HCT116 (cell line): ENCODE results near the gene CSPG4. TPM values are rescaled to one million over a fixed set of nuclear protein-coding genes. Genes with fewer than 3 reads are reported as not detected.

Source experiments
- ATAC-seq: fragments of 200-7000 bp; cut with Tn5 transposase; 2 replicates; pipeline ENCODE4 v1.9.1; 2020; ENCODE audit warnings: mild to moderate bottlenecking, moderate library complexity
- BruUV-seq: library from RNA; stranded (reverse); fragments of 400-500 nt; replicated peaks from 2 replicates; lab custom pipeline; 2021; lab: Mats Ljungman, UMichigan
- CTCF ChIA-PET: fragments of 300-600 bp; sonication (Branson Sonifier 250); formaldehyde crosslinking; loops from one replicate; lab custom pipeline; 2021; ENCODE audit warnings: antibody characterized with exemption; lab: Charles Lee
- POLR2A ChIA-PET: fragments of 300-600, 350-600 bp; sonication (Branson Sonifier 250); formaldehyde crosslinking; loops from one replicate; lab custom pipeline; 2021; ENCODE audit warnings: antibody characterized with exemption; lab: Charles Lee
- RAD21 ChIA-PET, 2 experiments: fragments of 300-600 bp; sonication (Branson Sonifier 250); formaldehyde crosslinking; loops; one replicate each; lab custom pipeline; 2023; ENCODE audit warnings: low total read pairs in 2 of 2; ENCODE audit not compliant: uncharacterized antibody in 2 of 2, unreplicated experiment in 2 of 2, low non-redundant PET in 1 of 2; lab: Charles Lee
- DNase-seq: peaks from one replicate; pipeline ENCODE4 v3.0.0-alpha.2; 2010; ENCODE audit warnings: low read depth, low spot score
- H2AFZ ChIP-seq: fragments of 200-600 bp; shearing (Covaris generic), sonication (generic); 2 replicates; pipeline ENCODE4 v1.6.1; 2017; ENCODE audit warnings: low read depth, mixed run types, mixed read lengths, antibody characterized with exemption, low read length; ENCODE audit not compliant: poor library complexity, severe bottlenecking
- H3K27ac ChIP-seq: 2 replicates; pipeline ENCODE4 v1.5.1; 2012; ENCODE audit warnings: low read depth, low read length
- H3K27me3 ChIP-seq: fragments of 200-600 bp; sonication (generic); 2 replicates; pipeline ENCODE4 v1.6.1; 2016; ENCODE audit warnings: mixed run types, low read length, mixed read lengths; ENCODE audit not compliant: insufficient read depth
- H3K36me3 ChIP-seq, 2 experiments: fragments of 200-500 bp in 1 of 2; fragments of 200-600 bp in 1 of 2; sonication (Bioruptor generic) in 1 of 2; sonication (generic) in 1 of 2; 2 replicates each; pipeline versions ENCODE4 v1.5.1 to v1.6.1; 2014 to 2016; ENCODE audit warnings: low read length in 2 of 2, inconsistent platforms in 1 of 2, mixed read lengths in 1 of 2, mixed run types in 1 of 2; ENCODE audit not compliant: insufficient read depth in 2 of 2, control insufficient read depth in 1 of 2
- H3K4me1 ChIP-seq, 2 experiments: fragments of 200-600 bp in 1 of 2; sonication (generic) in 1 of 2; 2 replicates each; pipeline versions ENCODE4 v1.5.1 to v1.6.1; 2012 to 2017; ENCODE audit warnings: low read length in 2 of 2, inconsistent platforms in 1 of 2, mild to moderate bottlenecking in 1 of 2, mixed read lengths in 1 of 2, mixed run types in 1 of 2, moderate library complexity in 1 of 2; ENCODE audit not compliant: insufficient read depth in 2 of 2, control insufficient read depth in 1 of 2
- H3K4me2 ChIP-seq: fragments of 200-600 bp; sonication (generic); 2 replicates; pipeline ENCODE4 v1.6.1; 2017; ENCODE audit warnings: mixed run types, low read length, mixed read lengths
- H3K4me3 ChIP-seq, 2 experiments: fragments of 200-600 bp in 1 of 2; sonication (generic) in 1 of 2; replicated peaks in 1 of 2; 2 replicates each; pipeline ENCODE4 v1.5.1; 2011 to 2016; ENCODE audit warnings: low read length in 2 of 2, control low read depth in 1 of 2, low read depth in 1 of 2, mild to moderate bottlenecking in 1 of 2, mixed read lengths in 1 of 2, mixed run types in 1 of 2
- H3K79me2 ChIP-seq: fragments of 200-600 bp; sonication (generic); 2 replicates; pipeline ENCODE4 v1.6.1; 2017; ENCODE audit warnings: mild to moderate bottlenecking, mixed run types, low read length, moderate library complexity, mixed read lengths; ENCODE audit not compliant: insufficient read depth
- H3K9ac ChIP-seq: fragments of 200-600 bp; sonication (generic); 2 replicates; pipeline ENCODE4 v1.6.1; 2016; ENCODE audit warnings: low read length, mixed read lengths
- H3K9me2 ChIP-seq: fragments of 200-600 bp; sonication (generic), shearing (Covaris generic); 2 replicates; pipeline ENCODE4 v1.6.1; 2017; ENCODE audit warnings: mixed run types, mild to moderate bottlenecking, moderate library complexity; ENCODE audit not compliant: insufficient read depth
- H3K9me3 ChIP-seq, 2 experiments: fragments of 200-500 bp in 1 of 2; fragments of 200-600 bp in 1 of 2; sonication (Bioruptor generic) in 1 of 2; sonication (generic) in 1 of 2; 2 replicates each; pipeline ENCODE4 v1.6.1; 2014 to 2017; ENCODE audit warnings: low read length in 2 of 2, mixed read lengths in 2 of 2, inconsistent platforms in 1 of 2, low read depth in 1 of 2, mild to moderate bottlenecking in 1 of 2, mixed run types in 1 of 2, moderate library complexity in 1 of 2; ENCODE audit not compliant: control insufficient read depth in 1 of 2, insufficient read depth in 1 of 2
- H4K20me1 ChIP-seq: fragments of 200-600 bp; sonication (generic), shearing (Covaris generic); 2 replicates; pipeline ENCODE4 v1.6.1; 2017; ENCODE audit warnings: mixed run types, mild to moderate bottlenecking, moderate library complexity; ENCODE audit not compliant: insufficient read depth
- CEBPB ChIP-seq: IDR thresholded peaks from 2 replicates; pipeline ENCODE4 v1.6.1; 2012; ENCODE audit warnings: low read depth
- CTCF ChIP-seq, 3 experiments: fragments of 200-600 bp in 1 of 3; sonication (generic) in 1 of 3; IDR thresholded peaks in 2 of 3; conservative IDR thresholded peaks in 1 of 3; 2 replicates each; pipeline ENCODE4 v1.5.1; 2012 to 2017; ENCODE audit warnings: low read depth in 2 of 3, low read length in 2 of 3, antibody characterized with exemption in 1 of 3, borderline replicate concordance in 1 of 3, control low read depth in 1 of 3, mild to moderate bottlenecking in 1 of 3, mixed read lengths in 1 of 3, mixed run types in 1 of 3, moderate library complexity in 1 of 3; ENCODE audit not compliant: insufficient read depth in 1 of 3
- JUND ChIP-seq: IDR thresholded peaks from 2 replicates; pipeline ENCODE4 v1.6.1; 2012
- intact Hi-C: fragments of 100-400 bp; cut with micrococcal nuclease; formaldehyde crosslinking; loops from 2 replicates; pipeline ENCODE4 v1.10.0; 2022
- total RNA-seq: library from RNA; stranded (reverse); gene quantifications from one replicate; pipeline ENCODE4 v1.2.1, GENCODE V29; 2021; ENCODE audit not compliant: unreplicated experiment

The CSPG4 gene
- total RNA-seq, 1 experiment from 2014 or later: 18.1 TPM

GRCh38 chr15:75640483-75641178 lies 72.0 kb downstream of the CSPG4 start:
- H3K27me3 ChIP-seq: no peaks in the 10 kb centered on the region
- peak overlapping the region; percentile 98 for H3K4me2 ChIP-seq
- H3K79me2 ChIP-seq: peaks cover 36% of the 10 kb centered on the region
- peak overlapping the region; percentile 98 for H3K9ac ChIP-seq
- intact Hi-C loops: loop anchor here (1.0 to 2.0 kb wide), 5 partner anchors 16 to 272 kb away; partner anchors contain the start of genes MAN2C1, SIN3A and SNUPN
- no peak overlapping the region for H2AFZ ChIP-seq
- ChIA-PET POLR2A (interaction anchor here (0.6 to 5.1 kb wide), 10 partner anchors 9 to 734 kb away, joined by 3 to 35 read pairs (median 7); partner anchors contain the start of genes COX5A, FAM219B, MAN2C1 and SIN3A), RAD21 (interaction anchor here (1.1 to 2.0 kb wide), 5 partner anchors 185 to 273 kb away, joined by 3 to 8 read pairs (median 3); partner anchors contain the start of gene MAN2C1 (in 1 of the 2)), CTCF (interaction anchor here (1.3 to 2.2 kb wide), 7 partner anchors 13 to 273 kb away, joined by 3 to 21 read pairs (median 7); partner anchors contain the start of genes MAN2C1, SIN3A and SNUPN)
- peak overlapping the region; percentile 95 to 97 for H3K4me3 ChIP-seq
- H3K36me3 ChIP-seq: 0 out of 4 replicates have a peak, but pooled peaks cover 0 to 5% of the 10 kb centered on the region in 2 experiments
- peak; percentile 54 for DNase-seq
- TF ChIP-seq CTCF (IDR thresholded peaks at IDR 0.05 in 2 of 3, conservative IDR thresholded peaks at IDR 0.05 in 1 of 3; ENCODE audit: borderline replicate concordance in 1 of 3, insufficient read depth in 1 of 3, low read depth in 2 of 3, low read length in 2 of 3) (peak in 2 of 3 experiments; percentile 32 to 49; a peak in 3 of 6 replicates), CEBPB (no peak), JUND (no peak)
- H3K27ac ChIP-seq: peak overlapping the region; percentile 97
- H3K9me2 ChIP-seq: no peaks in the 10 kb centered on the region
- no peaks in the 10 kb centered on the region for H3K9me3 ChIP-seq
- H4K20me1 ChIP-seq: peaks cover 15% of the 10 kb centered on the region; the same call in 1 of the 2 replicates
- peaks cover 12 to 48% of the 10 kb centered on the region in 2 experiments for H3K4me1 ChIP-seq
- TSS peak; percentile 95 for BruUV-seq
- ATAC-seq: peak; percentile 64
